ENCODE measurements around the gene PCBP3.
"Not testable (repeated sequence)": the region's sequence is repeated elsewhere in the genome, so short reads cannot be mapped to it uniquely, and the experiment has no call there.

PCBP3 gene

DNA sequence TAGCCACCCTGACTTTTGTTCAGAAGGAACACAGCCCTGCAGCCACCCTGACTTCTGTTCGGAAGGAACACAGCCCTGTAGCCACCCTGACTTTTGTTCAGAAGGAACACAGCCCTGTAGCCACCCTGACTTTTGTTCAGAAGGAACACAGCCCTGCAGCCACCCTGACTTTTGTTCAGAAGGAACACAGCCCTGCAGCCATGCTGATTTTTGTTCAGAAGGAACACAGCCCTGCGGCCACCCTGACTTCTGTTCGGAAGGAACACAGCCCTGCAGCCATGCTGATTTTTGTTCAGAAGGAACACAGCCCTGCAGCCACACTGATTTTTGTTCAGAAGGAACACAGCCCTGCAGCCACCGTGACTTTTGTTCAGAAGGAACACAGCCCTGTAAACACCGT is 208.9 kb downstream of the PCBP3 start:
- not testable (repeated sequence) for DNase-seq

GRCh38 chr21:45852886-45853400 is 209.4 kb downstream of the PCBP3 start:
- DNase-seq: no peak

GRCh38 chr21:45853703-45854342 is 210.3 kb downstream of the PCBP3 start:
- no peak for DNase-seq

- no peak for DNase-seq
Measured at GRCh38 chr21:45854690-45855247, 211.2 kb downstream of the PCBP3 start.

GRCh38 chr21:45855248-45855811 is 211.8 kb downstream of the PCBP3 start:
- no peak for DNase-seq

DNA sequence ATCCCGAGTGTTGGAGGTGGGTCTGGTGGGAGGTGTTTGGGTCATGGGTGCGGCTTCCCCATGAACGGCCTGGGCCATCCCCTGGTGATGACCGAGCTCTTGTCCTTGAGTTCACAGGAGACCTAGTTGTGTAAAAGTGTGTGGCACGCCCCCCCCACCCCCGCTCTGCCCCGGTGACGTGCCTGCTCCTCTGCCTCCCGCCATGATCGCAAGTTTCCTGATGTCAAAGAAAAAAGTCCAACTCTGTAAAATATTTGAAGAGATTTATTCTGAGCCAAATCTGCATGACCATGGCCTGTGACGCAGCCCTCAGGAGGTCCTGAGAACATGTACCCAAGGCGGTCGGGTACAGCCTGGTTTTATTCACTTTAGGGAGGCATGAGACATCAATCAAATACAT is 212.9 kb downstream of the PCBP3 start:
- no peak for DNase-seq

DNA sequence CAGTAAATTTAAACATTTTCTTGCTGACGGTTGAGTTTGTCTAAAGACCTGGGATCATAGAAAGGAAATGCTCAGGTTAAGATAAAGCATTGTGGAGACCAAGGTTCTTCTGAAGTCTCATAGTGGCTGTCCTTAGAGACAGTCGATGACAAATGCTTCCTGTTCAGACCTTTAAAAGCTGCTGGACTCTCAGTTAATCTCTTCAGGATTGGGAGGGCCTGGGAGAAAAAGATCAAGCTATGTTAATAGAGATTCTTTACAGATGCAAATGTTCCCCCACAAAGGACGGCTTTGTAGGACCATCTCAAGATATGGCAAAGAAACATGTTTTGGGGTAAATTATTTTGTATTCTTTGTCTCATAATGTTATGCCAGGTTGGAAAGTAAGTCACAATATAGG is 213.4 kb downstream of the PCBP3 start:
- DNase-seq: no peak

DNA sequence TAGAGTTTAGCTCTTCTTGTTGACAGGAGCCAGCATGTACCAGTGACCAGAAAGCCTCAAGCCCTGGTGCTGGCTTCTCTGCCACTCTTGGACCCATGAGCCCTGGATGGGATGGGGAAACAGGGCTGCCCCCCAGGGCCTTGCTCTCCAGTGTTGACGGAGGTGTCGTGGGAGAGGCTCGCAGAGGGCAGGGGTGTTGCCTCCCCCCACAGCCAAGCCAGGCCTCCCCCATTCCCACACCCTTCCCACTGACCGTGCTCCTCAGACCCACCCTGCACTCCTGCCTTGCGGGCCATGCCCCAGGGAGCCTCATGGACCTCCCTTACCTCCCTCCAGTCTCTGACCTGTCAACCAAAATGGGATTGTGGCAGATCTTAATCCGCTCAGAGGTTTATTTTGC is 214.2 kb downstream of the PCBP3 start:
- DNase-seq: no peak

GRCh38 chr21:45858180-45858579 is 214.7 kb downstream of the PCBP3 start:
- no peak for DNase-seq

GRCh38 chr21:45859041-45859761 is 215.7 kb downstream of the PCBP3 start:
- DNase-seq: no peak

- DNase-seq: no peak
Measured at GRCh38 chr21:45859762-45860357, 216.3 kb downstream of the PCBP3 start.

GRCh38 chr21:45860493-45861155 is 217.1 kb downstream of the PCBP3 start:
- DNase-seq: no peak

GRCh38 chr21:45861156-45861870 is 217.8 kb downstream of the PCBP3 start:
- peak; percentile 38 for DNase-seq

DNA sequence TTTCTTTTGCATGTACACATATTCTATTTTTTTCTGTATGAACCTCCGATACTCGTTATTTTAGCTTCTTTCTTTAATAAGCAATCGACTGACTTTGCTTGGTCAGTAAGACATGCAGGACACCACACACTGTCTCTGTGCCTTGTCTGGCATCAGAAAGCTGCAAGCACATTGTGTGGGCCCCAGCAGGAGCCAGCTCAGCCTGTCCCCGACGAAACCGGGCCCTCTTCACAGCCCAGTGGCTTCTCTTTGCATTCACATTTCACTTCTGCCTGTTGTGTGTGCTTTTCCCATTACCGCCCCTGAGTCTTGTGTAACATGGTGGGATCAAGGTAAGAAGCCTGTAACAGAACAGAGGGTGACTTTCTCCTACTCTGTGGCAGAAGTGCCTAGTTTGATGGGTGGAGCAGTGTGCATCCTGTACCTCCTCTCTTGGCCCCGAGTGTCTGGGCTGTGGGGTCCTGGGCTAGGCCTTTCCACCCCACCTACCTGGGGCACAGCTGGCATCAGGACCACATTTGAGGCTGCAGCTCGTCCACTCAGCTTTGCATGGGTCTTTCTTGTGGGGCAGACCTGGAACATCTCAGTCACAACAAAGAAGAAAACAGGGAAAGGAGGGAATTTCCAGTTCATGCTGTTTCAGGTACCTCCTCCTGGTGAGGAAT is 219.2 kb downstream of the PCBP3 start:
- no peak for DNase-seq

DNA sequence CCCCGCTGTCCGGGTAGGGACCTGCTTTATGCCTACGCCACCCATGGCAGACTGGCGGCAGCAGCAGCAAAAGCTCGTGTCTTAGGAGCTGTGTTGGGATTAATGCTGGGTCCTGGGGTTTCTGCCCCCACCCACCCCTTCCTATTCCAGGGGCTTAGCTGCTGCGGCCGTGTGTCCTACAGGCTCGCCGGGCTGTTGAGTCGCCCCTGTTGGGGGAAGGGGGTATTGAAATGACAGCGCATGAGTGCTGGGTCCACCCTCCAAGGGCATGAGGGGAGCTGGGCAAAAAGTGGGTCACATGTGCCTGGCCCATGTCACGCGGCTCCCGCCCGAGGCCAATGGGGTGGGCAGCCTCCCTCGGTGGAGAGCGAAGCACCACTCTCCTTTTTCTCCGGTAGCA is 219.7 kb downstream of the PCBP3 start:
- DNase-seq: no peak

GRCh38 chr21:45863751-45864150 is 220.2 kb downstream of the PCBP3 start:
- DNase-seq: no peak

DNA sequence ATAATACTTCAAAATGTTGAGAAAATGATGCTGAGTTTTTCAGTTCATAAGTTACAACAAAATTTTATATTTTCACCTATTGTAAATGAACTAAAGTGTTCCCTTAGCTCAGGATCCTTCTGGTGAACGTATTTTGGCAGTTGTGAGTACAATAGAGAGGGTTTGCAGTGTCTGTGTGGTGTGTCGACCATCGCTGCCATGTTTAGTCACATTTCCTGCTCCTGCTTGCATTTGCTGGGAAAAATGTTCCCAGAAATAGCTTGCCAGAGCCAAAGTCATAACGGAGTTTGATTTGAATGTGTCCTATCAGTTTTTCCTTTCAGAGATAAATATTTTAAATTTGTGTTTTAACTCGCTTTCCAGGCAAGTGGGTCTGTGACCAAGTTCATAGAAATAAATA is 220.9 kb downstream of the PCBP3 start:
- no peak for DNase-seq

DNA sequence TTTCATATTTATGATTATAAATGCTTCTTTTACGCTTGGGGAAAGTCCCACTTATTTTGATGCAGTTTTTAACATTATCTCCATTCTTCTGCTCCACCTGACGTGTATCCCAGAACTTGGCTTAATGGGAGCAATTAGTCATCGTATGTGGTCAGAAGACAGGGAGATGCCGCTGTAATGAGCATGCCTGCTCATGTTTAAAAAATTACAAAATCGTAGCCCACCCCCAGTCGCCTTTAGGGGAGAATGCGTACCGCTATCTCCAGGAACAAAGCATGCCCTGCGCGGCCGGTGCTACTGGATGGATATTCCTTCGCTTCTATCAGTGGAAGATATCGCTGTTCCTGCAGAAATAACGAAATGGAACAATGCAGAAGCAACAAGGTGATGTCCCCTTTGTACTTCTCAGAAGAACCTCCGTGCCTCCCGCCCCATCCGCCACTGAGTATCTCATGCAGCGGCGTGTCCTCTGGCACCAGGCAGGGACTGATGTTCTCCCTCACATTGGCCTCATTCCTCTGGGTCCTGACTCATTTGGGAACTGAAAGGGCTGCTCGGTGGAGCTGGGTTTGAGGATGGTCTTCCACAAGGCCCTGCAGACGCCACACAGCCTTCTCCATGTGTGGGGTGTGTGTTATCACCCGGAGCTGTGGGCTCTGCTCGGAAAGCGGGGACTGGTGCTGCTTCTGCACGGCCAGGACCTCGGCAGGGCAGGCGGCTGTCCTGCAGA is 221.7 kb downstream of the PCBP3 start:
- DNase-seq: no peak

DNA sequence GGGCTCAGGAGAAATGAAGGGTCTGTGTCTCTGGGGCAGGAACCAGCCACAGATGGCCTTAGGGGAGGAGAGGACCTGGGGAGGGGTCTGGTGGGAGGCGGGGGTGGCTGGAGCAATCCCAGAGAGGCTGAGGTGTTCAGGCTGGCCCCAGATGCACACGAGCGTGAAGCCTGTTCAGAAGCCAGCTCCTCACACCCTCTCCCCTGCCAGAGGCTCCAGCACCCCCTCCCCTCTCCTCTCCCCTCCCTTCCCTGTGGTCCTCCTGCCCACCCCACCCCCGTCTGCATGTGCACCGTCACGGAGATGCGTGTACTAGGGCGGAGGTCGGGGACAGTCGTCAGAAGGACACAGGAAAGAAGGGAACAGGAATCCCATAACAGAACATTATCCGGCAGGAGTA is 223.0 kb downstream of the PCBP3 start:
- DNase-seq: no peak

DNA sequence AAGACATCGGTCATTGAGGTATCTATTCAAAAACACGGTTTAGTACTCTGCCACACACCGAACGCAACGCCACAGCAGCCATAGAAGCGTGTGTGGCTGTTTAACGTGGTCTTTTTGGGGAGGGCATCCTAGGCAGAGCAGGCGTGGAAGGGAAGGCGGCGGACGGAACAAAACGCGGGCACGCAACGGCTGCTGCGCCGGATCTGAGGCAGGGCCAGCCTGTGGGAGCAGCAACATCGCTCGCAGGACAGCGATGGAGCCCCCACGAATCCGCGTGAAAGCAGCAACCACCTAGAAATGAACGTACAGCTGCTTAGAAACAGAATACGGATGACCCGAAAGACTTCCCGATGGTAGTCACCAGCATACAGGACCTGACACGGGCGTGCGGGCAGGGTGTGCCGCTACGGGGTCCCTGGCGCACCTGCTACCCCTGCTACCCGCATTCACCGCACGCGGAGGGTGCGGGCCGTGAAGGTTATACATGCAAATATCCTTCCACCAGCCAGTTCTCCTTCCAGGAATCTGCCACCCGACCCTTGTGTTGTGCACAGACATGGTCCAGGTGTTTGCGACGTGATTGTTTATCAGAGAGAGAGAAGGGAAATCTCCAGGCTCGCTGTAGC is 223.6 kb downstream of the PCBP3 start:
- no peak for DNase-seq
